Measurements from ENCODE around the gene IFT43.

IFT43 gene

GRCh38 chr14:76115010-76115422, 129.5 kb downstream of the IFT43 start:
- no peak for DNase-seq

- DNase-seq = no peak
Measured at GRCh38 chr14:76117789-76118484, 132.4 kb downstream of the IFT43 start.

GRCh38 chr14:76118594-76118993, 133.0 kb downstream of the IFT43 start:
- DNase-seq = no peak

- DNase-seq = no peak
Measured at GRCh38 chr14:76121089-76121748, 135.7 kb downstream of the IFT43 start.

GRCh38 chr14:76123426-76124225, 138.1 kb downstream of the IFT43 start:
- no peak for DNase-seq

GRCh38 chr14:76125511-76125910, 139.9 kb downstream of the IFT43 start:
- DNase-seq = no peak

- DNase-seq = no peak
Measured at GRCh38 chr14:76126076-76126475, 140.5 kb downstream of the IFT43 start.

GRCh38 chr14:76129851-76130576, 144.5 kb downstream of the IFT43 start:
- DNase-seq = no peak

GRCh38 chr14:76131071-76131965, 145.8 kb downstream of the IFT43 start:
- DNase-seq = no peak

GRCh38 chr14:76133103-76133502, 147.5 kb downstream of the IFT43 start:
- DNase-seq = no peak

Measured in cortex of kidney (tissue), 1 donor.